ENCODE results near the gene CHCHD3. TPM values are rescaled to one million over a fixed set of nuclear protein-coding genes. Genes with fewer than 3 reads are reported as not detected.

The CHCHD3 gene
- total RNA-seq, 6 experiments from 2014 or later = 16.5 to 42.6 (median 21.6) TPM

DNA sequence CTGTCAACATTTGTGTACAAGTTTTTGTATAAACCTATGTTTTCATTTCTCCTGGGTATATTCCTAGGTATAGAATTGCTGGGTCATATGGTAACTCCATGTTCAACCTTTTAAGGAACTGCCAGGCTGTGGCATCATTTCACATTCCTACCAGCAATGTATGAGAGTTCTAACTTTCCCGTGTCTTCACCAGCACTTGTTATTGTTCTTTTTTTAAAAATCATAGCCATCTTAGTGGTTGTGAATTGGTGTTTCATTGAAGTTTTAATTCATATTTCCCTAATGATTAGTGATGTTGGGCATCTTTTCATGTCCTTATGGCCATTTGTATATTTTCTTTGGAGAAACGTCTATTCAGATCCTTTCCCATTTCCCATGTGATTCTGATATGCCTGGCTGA is 312.6 kb downstream of the CHCHD3 start:
- WGBS (ENCODE audit: insufficient coverage, low coverage, low lambda C conversion rate, missing lambda C conversion rate) = 62% methylated on average over 2 of the region's 2 CpGs
- no peaks in the 10 kb centered on the region for H3K9me3 ChIP-seq
- no peaks in the 10 kb centered on the region for H3K27me3 ChIP-seq
- H3K4me1 ChIP-seq = no peaks in the 10 kb centered on the region
- no peak for TF ChIP-seq POLR2A (IDR thresholded peaks at IDR 0.05)
- TF ChIP-seq, protein P1, sequence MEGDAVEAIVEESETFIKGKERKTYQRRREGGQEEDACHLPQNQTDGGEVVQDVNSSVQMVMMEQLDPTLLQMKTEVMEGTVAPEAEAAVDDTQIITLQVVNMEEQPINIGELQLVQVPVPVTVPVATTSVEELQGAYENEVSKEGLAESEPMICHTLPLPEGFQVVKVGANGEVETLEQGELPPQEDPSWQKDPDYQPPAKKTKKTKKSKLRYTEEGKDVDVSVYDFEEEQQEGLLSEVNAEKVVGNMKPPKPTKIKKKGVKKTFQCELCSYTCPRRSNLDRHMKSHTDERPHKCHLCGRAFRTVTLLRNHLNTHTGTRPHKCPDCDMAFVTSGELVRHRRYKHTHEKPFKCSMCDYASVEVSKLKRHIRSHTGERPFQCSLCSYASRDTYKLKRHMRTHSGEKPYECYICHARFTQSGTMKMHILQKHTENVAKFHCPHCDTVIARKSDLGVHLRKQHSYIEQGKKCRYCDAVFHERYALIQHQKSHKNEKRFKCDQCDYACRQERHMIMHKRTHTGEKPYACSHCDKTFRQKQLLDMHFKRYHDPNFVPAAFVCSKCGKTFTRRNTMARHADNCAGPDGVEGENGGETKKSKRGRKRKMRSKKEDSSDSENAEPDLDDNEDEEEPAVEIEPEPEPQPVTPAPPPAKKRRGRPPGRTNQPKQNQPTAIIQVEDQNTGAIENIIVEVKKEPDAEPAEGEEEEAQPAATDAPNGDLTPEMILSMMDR (IDR thresholded peaks at IDR 0.05) = no peak
- no peak for DNase-seq
- ATAC-seq = no peak
- H3K36me3 ChIP-seq = no peaks in the 10 kb centered on the region
- intact Hi-C loops (cut with DNase I) = no loop called here
- no peak overlapping the region for H3K4me3 ChIP-seq
- no peak overlapping the region for H3K27ac ChIP-seq

GRCh38 chr7:132768099-132768498 is 313.8 kb downstream of the CHCHD3 start:
- no peaks in the 10 kb centered on the region for H3K4me1 ChIP-seq
- ATAC-seq = no peak
- 64% methylated on average over 3 of the region's 3 CpGs for WGBS (ENCODE audit: insufficient coverage, low coverage, low lambda C conversion rate, missing lambda C conversion rate)
- intact Hi-C loops (cut with DNase I) = no loop called here
- H3K36me3 ChIP-seq = no peaks in the 10 kb centered on the region
- H3K9me3 ChIP-seq = no peaks in the 10 kb centered on the region
- no peaks in the 10 kb centered on the region for H3K27me3 ChIP-seq
- TF ChIP-seq, protein P1 (IDR thresholded peaks at IDR 0.05) = no peak
- TF ChIP-seq POLR2A (IDR thresholded peaks at IDR 0.05) = no peak
- no peak overlapping the region for H3K27ac ChIP-seq
- no peak overlapping the region for H3K4me3 ChIP-seq
- DNase-seq = no peak

GRCh38 chr7:132767378-132767777 is 314.5 kb downstream of the CHCHD3 start:
- intact Hi-C loops (cut with DNase I) = no loop called here
- H3K36me3 ChIP-seq = no peaks in the 10 kb centered on the region
- ATAC-seq = no peak
- H3K4me3 ChIP-seq = no peak overlapping the region
- no peaks in the 10 kb centered on the region for H3K4me1 ChIP-seq
- H3K27me3 ChIP-seq = no peaks in the 10 kb centered on the region
- H3K27ac ChIP-seq = no peak overlapping the region
- no peak for TF ChIP-seq POLR2A (IDR thresholded peaks at IDR 0.05)
- DNase-seq = no peak
- 75% methylated on average over 4 of the region's 5 CpGs for WGBS (ENCODE audit: insufficient coverage, low coverage, low lambda C conversion rate, missing lambda C conversion rate)
- no peaks in the 10 kb centered on the region for H3K9me3 ChIP-seq

DNA sequence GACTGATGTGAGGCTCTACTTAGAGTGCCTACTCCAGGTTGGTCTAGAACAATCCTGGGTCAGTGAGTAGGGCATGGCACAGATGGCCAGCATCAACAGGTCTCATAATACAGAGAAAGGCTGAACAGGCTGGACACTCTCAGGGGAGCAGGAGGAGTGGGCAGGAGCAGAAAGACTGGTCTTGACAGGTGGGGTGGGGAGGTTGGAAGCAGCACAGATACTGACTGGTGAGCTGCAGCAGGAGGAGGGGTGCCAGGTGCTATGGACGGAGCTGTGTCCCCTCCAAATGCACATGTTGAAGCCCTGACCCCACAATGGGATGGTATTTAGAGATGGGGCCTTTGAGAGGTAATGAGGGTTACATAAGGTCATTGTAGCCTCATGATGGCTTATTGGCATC is 315.2 kb downstream of the CHCHD3 start:
- DNase-seq (no peak), ATAC-seq (no peak)
- no peak overlapping the region for H3K27ac ChIP-seq
- H3K4me1 ChIP-seq = no peaks in the 10 kb centered on the region
- H3K27me3 ChIP-seq = no peaks in the 10 kb centered on the region
- H3K4me3 ChIP-seq = no peak overlapping the region
- TF ChIP-seq, protein P1 (IDR thresholded peaks at IDR 0.05) = no peak
- TF ChIP-seq POLR2A (IDR thresholded peaks at IDR 0.05) = no peak
- intact Hi-C loops (cut with DNase I) = no loop called here
- H3K36me3 ChIP-seq = no peaks in the 10 kb centered on the region
- H3K9me3 ChIP-seq = no peaks in the 10 kb centered on the region
- 43% methylated on average over 1 of the region's 1 CpG for WGBS (ENCODE audit: insufficient coverage, low coverage, low lambda C conversion rate, missing lambda C conversion rate)

DNA sequence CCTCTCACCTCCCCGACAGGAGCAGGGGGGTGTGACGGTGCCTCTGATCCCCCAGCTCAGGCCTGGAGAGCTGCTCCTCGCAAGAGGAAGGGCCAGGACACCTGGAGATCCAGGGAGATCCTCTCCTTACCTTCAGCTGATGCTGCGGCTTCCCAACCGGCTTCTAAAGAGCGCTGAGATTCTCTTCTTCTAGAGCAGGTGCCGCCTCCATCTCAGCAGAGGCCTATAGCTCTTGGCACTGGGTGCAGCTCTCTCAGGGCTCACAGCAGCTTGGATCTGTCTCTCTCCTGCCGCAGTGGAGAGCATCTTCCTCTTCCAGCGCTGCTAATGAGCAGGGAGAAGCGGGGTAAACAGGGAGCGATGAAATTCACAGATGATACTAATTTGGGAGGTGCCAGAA is 316.0 kb downstream of the CHCHD3 start:
- 63% methylated on average over 3 of the region's 11 CpGs for WGBS (ENCODE audit: insufficient coverage, low coverage, low lambda C conversion rate, missing lambda C conversion rate)
- H3K27ac ChIP-seq = no peak overlapping the region
- intact Hi-C loops (cut with DNase I) = no loop called here
- DNase-seq (no peak), ATAC-seq (no peak)
- no peak overlapping the region for H3K4me3 ChIP-seq
- H3K36me3 ChIP-seq = no peaks in the 10 kb centered on the region
- TF ChIP-seq, protein P1 (IDR thresholded peaks at IDR 0.05) = no peak
- TF ChIP-seq POLR2A (IDR thresholded peaks at IDR 0.05) = no peak
- H3K4me1 ChIP-seq = no peaks in the 10 kb centered on the region
- no peaks in the 10 kb centered on the region for H3K27me3 ChIP-seq
- H3K9me3 ChIP-seq = no peaks in the 10 kb centered on the region

Measured in right lobe of liver (tissue), 6 donors.